ENCODE data around the gene ZNF497. TPM values are rescaled to one million over a fixed set of nuclear protein-coding genes. Genes with fewer than 3 reads are reported as not detected.

The ZNF497 gene
- total and polyA plus RNA-seq, 10 of the 15 experiments (the other 5 are each of a cell fraction or from before 2014, with no cell fraction given): 0.09 to 0.82 (median 0.28) TPM

- no peak for TF ChIP-seq LARP7 (IDR thresholded peaks at IDR 0.05)
- TF ChIP-seq CREB1 (IDR thresholded peaks at IDR 0.05; ENCODE audit: low read depth): no peak
- peak; percentile 53; the same call in 1 of the 2 replicates for TF ChIP-seq POLR2AphosphoS5 (IDR thresholded peaks at IDR 0.05; ENCODE audit: low read length)
- TF ChIP-seq RELB (IDR thresholded peaks at IDR 0.05; ENCODE audit: low read depth): peak; percentile 44
- no peak for TF ChIP-seq IKZF2 (IDR thresholded peaks at IDR 0.05)
- TF ChIP-seq, protein P1, sequence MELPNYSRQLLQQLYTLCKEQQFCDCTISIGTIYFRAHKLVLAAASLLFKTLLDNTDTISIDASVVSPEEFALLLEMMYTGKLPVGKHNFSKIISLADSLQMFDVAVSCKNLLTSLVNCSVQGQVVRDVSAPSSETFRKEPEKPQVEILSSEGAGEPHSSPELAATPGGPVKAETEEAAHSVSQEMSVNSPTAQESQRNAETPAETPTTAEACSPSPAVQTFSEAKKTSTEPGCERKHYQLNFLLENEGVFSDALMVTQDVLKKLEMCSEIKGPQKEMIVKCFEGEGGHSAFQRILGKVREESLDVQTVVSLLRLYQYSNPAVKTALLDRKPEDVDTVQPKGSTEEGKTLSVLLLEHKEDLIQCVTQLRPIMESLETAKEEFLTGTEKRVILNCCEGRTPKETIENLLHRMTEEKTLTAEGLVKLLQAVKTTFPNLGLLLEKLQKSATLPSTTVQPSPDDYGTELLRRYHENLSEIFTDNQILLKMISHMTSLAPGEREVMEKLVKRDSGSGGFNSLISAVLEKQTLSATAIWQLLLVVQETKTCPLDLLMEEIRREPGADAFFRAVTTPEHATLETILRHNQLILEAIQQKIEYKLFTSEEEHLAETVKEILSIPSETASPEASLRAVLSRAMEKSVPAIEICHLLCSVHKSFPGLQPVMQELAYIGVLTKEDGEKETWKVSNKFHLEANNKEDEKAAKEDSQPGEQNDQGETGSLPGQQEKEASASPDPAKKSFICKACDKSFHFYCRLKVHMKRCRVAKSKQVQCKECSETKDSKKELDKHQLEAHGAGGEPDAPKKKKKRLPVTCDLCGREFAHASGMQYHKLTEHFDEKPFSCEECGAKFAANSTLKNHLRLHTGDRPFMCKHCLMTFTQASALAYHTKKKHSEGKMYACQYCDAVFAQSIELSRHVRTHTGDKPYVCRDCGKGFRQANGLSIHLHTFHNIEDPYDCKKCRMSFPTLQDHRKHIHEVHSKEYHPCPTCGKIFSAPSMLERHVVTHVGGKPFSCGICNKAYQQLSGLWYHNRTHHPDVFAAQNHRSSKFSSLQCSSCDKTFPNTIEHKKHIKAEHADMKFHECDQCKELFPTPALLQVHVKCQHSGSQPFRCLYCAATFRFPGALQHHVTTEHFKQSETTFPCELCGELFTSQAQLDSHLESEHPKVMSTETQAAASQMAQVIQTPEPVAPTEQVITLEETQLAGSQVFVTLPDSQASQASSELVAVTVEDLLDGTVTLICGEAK (IDR thresholded peaks at IDR 0.05; ENCODE audit: borderline replicate concordance): no peak
- TF ChIP-seq FOXK2 (IDR thresholded peaks at IDR 0.05): no peak
- TF ChIP-seq ZNF384 (IDR thresholded peaks at IDR 0.05; ENCODE audit: borderline replicate concordance, low read depth, low read length): no peak
- TF ChIP-seq SIN3A (IDR thresholded peaks at IDR 0.05; ENCODE audit: low read depth, low read length): no peak
- TF ChIP-seq STAT3 (IDR thresholded peaks at IDR 0.05; ENCODE audit: low read depth, low read length): no peak
- TF ChIP-seq NR2F1 (conservative IDR thresholded peaks at IDR 0.05): 0 out of 2 replicates have a peak, but pooled peaks have one; percentile 22
These were observed 23.5 kb upstream of the ZNF497 start (continued) for GRCh38 chr19:58385891-58386575.

Measured in GM12878 (cell line).